B cell (primary cell): ENCODE measurements around the gene FADS1.

Experiments used
- CTCF ChIP-seq: fragments of 200-600 bp; IDR thresholded peaks from one replicate; pipeline ENCODE4 v1.8.0; 2022; ENCODE audit warnings: antibody characterized with exemption, mild to moderate bottlenecking
- EZH2 ChIP-seq: IDR thresholded peaks from 2 replicates; pipeline ENCODE4 v1.6.1; 2012; ENCODE audit warnings: borderline replicate concordance, low read depth, mild to moderate bottlenecking, moderate library complexity, low read length; ENCODE audit not compliant: insufficient read depth, poor library complexity, severe bottlenecking

- TF ChIP-seq CTCF (no peak), EZH2 (no peak)
Observed at GRCh38 chr11:61838921-61839320, 22.1 kb upstream of the FADS1 start.
